SK-N-SH (cell line): ENCODE measurements around the gene MAN1A2. TPM values are rescaled to one million over a fixed set of nuclear protein-coding genes. Genes with fewer than 3 reads are reported as not detected.
A peak's percentile ranks its signal among the peaks of the same experiment; 100 is the strongest.

Experiments
- CTCF ChIA-PET: fragments of 300-600, 350-600 bp; formaldehyde crosslinking; extraction: SDS; loops from one replicate; lab custom pipeline; 2021; lab: Yijun Ruan, JAX
- POLR2A ChIA-PET: fragments of 350-600 bp; sonication (Branson Sonifier 250); formaldehyde crosslinking; extraction: SDS; loops from one replicate; lab custom pipeline; 2020; ENCODE audit warnings: antibody characterized with exemption, inconsistent platforms; lab: Yijun Ruan, JAX
- DNase-seq: peaks from one replicate; pipeline ENCODE4 v3.0.0; 2012
- H2AFZ ChIP-seq: fragments of 200-600 bp; sonication (generic); 2 replicates; pipeline ENCODE4 v1.8.1; 2016; ENCODE audit warnings: antibody characterized with exemption, mild to moderate bottlenecking, low read depth
- H3F3A ChIP-seq: fragments of 200-600 bp; sonication (generic); replicated peaks from 2 replicates; pipeline ENCODE3; 2016; ENCODE audit warnings: antibody characterized with exemption, mild to moderate bottlenecking; ENCODE audit not compliant: insufficient read depth
- H3K27ac ChIP-seq, 2 experiments: fragments of 200-500 bp in 1 of 2; fragments of 200-600 bp in 1 of 2; sonication (Bioruptor generic) in 1 of 2; sonication (generic), shearing (Covaris generic) in 1 of 2; 2 replicates each; pipeline versions ENCODE4 v1.5.1 to v1.6.1; 2014 to 2016; ENCODE audit warnings: low read depth in 2 of 2, inconsistent platforms in 1 of 2, low read length in 1 of 2, mild to moderate bottlenecking in 1 of 2, mixed read lengths in 1 of 2
- H3K27me3 ChIP-seq: fragments of 200-600 bp; sonication (generic), shearing (Covaris generic); 2 replicates; pipeline ENCODE4 v1.6.1; 2016; ENCODE audit warnings: mixed run types; ENCODE audit not compliant: insufficient read depth
- H3K36me3 ChIP-seq, 2 experiments: fragments of 200-500 bp in 1 of 2; fragments of 200-600 bp in 1 of 2; sonication (Bioruptor generic) in 1 of 2; sonication (generic) in 1 of 2; replicated peaks in 1 of 2; 2 replicates each; pipeline versions ENCODE3 to v1.5.1; 2014 to 2016; ENCODE audit warnings: low read length in 1 of 2, mild to moderate bottlenecking in 1 of 2; ENCODE audit not compliant: insufficient read depth in 2 of 2, control insufficient read depth in 1 of 2
- H3K4me1 ChIP-seq, 2 experiments: fragments of 200-500 bp in 1 of 2; fragments of 200-600 bp in 1 of 2; sonication (Bioruptor generic) in 1 of 2; sonication (generic), shearing (Covaris generic) in 1 of 2; 2 replicates each; pipeline versions ENCODE4 v1.5.1 to v1.6.1; 2014 to 2016; ENCODE audit warnings: low read depth in 1 of 2, low read length in 1 of 2, mixed run types in 1 of 2; ENCODE audit not compliant: insufficient read depth in 2 of 2, control insufficient read depth in 1 of 2
- H3K4me2 ChIP-seq: fragments of 200-600 bp; sonication (generic), shearing (Covaris generic); 2 replicates; pipeline ENCODE4 v1.6.1; 2017; ENCODE audit warnings: mixed run types
- H3K4me3 ChIP-seq, 2 experiments: fragments of 200-500 bp in 1 of 2; fragments of 200-600 bp in 1 of 2; sonication (Bioruptor generic) in 1 of 2; sonication (generic), shearing (Covaris generic) in 1 of 2; 2 replicates each; pipeline versions ENCODE4 v1.5.1 to v1.8.1; 2014 to 2016; ENCODE audit warnings: low read depth in 2 of 2, inconsistent platforms in 1 of 2, low read length in 1 of 2, mild to moderate bottlenecking in 1 of 2, mixed read lengths in 1 of 2, moderate library complexity in 1 of 2
- H3K79me2 ChIP-seq: fragments of 200-600 bp; sonication (generic); 2 replicates; pipeline ENCODE4 v1.8.1; 2017; ENCODE audit warnings: mild to moderate bottlenecking; ENCODE audit not compliant: insufficient read depth
- H3K9ac ChIP-seq: fragments of 200-600 bp; sonication (generic); 2 replicates; pipeline ENCODE4 v1.6.1; 2017; ENCODE audit warnings: mixed run types
- H3K9me2 ChIP-seq: fragments of 200-600 bp; sonication (generic); 2 replicates; pipeline ENCODE4 v1.6.1; 2017; ENCODE audit warnings: mixed run types
- H3K9me3 ChIP-seq: fragments of 200-600 bp; sonication (generic); 2 replicates; pipeline ENCODE4 v1.6.1; 2017; ENCODE audit warnings: mixed run types, mild to moderate bottlenecking, moderate library complexity
- H4K20me1 ChIP-seq: fragments of 200-600 bp; sonication (generic); 2 replicates; pipeline ENCODE4 v1.6.1; 2017; ENCODE audit warnings: mild to moderate bottlenecking, mixed run types; ENCODE audit not compliant: insufficient read depth
- CHD2 ChIP-seq: fragments of 150-350 bp; IDR thresholded peaks from 2 replicates; pipeline ENCODE4 v1.6.1; 2018; ENCODE audit warnings: low read length; ENCODE audit not compliant: partially characterized antibody
- CTCF ChIP-seq: fragments of 200-600 bp; sonication (generic); IDR thresholded peaks from 2 replicates; pipeline ENCODE4 v1.6.1; 2017; ENCODE audit warnings: antibody characterized with exemption, mild to moderate bottlenecking, moderate library complexity
- GATA2 ChIP-seq: sonication (generic); formaldehyde crosslinking; IDR thresholded peaks from 2 replicates; pipeline ENCODE4 v1.5.0; 2020; ENCODE audit warnings: mild to moderate bottlenecking, missing genetic modification reagents
- MEF2A ChIP-seq: IDR thresholded peaks from 2 replicates; pipeline ENCODE4 v1.4.0; 2012; ENCODE audit warnings: low read depth, borderline replicate concordance
- MXI1 ChIP-seq: IDR thresholded peaks from 2 replicates; pipeline ENCODE4 v1.6.1; 2012; ENCODE audit warnings: mild to moderate bottlenecking, low read depth, low read length, improper control_type of control experiment
- NRF1 ChIP-seq: IDR thresholded peaks from 2 replicates; pipeline ENCODE4 v1.6.1; 2012; ENCODE audit warnings: low read depth, mild to moderate bottlenecking, low read length
- REST ChIP-seq: IDR thresholded peaks from 2 replicates; pipeline ENCODE4 v1.6.1; 2012; ENCODE audit warnings: mild to moderate bottlenecking, low read depth, low read length, moderate library complexity
- RFX5 ChIP-seq: IDR thresholded peaks from 2 replicates; pipeline ENCODE4 v1.6.1; 2012; ENCODE audit warnings: mild to moderate bottlenecking, improper control_type of control experiment, low read length
- SIN3A ChIP-seq: IDR thresholded peaks from 2 replicates; pipeline ENCODE4 v1.6.1; 2012; ENCODE audit warnings: low read depth, mild to moderate bottlenecking, low read length, moderate library complexity, borderline replicate concordance
- SMC3 ChIP-seq: IDR thresholded peaks from 2 replicates; pipeline ENCODE4 v1.6.1; 2012; ENCODE audit warnings: low read depth, low read length, improper control_type of control experiment
- TEAD4 ChIP-seq: IDR thresholded peaks from 2 replicates; pipeline ENCODE4 v1.4.0; 2012; ENCODE audit warnings: mild to moderate bottlenecking, borderline replicate concordance; ENCODE audit not compliant: insufficient read depth
- YY1 ChIP-seq: IDR thresholded peaks from 2 replicates; pipeline ENCODE4 v1.4.0; 2012; ENCODE audit warnings: low read depth, mild to moderate bottlenecking
- WGBS: methylation state at CpG from one replicate; pipeline ENCODE4 v1.1.6; 2017; ENCODE audit warnings: low lambda C conversion rate; 5-methylcytosine and 5-hydroxymethylcytosine counted together
- polyA plus RNA-seq, 3 experiments: library from polyadenylated mRNA; depleted of rRNA; stranded (reverse); fragments of >200 nt; gene quantifications; 2 replicates each; pipeline ENCODE4 v1.2.3, GENCODE V29; 2012

Gene MAN1A2
- polyA plus RNA-seq, 1 of the 3 experiments (the other 2 are of a cell fraction): 6.0 TPM

- DNase-seq: no peak
- 95% methylated on average over 4 of the region's 4 CpGs for WGBS
- H3K9ac ChIP-seq: no peak overlapping the region
Observed at GRCh38 chr1:117364240-117364639, 3.0 kb upstream of the MAN1A2 start.

DNA sequence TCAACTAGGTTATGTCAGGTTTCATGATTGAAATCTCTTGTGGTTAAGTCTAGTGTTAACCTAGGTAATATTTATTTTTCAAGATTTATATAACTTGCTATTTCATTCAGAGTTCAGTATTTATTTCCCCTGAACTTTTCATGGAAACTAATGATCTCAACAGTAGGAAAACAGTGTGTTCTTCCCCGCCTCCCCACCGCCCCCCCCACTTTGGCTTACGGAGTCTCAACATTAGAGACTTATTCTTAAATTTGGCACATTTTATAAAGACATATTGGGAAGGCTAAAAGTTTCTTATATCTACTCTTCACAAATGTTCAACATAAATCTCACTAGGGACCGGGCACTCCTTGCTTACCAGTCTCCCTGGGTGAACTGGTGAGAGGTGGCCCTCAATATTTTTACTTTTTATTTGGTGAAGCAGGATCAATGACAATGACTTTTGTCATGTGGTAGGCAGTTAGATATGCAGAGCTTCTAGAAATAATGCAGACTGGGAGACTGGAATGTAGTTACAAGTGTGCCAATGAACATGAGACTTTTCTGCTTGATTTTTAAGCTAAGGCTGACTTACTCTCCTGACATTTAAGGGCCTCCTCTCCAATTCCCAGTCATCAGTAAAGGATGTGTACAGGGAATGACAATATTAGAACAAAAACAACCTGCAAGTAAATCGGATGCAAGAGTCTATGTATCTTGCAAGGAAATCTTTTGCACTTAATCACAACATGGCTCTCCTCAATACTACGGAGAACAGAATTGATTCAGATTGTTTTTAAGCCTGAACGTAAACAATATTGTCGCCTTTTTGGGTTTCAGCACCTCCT is 1.7 kb upstream of the MAN1A2 start:
- CTCF ChIA-PET: interaction anchor here (0.6 to 1.2 kb wide), 3 partner anchors 71 to 237 kb away, joined by 3 read pairs; no protein-coding TSS in a partner anchor
- H3K9me3 ChIP-seq: no peaks in the 10 kb centered on the region
- no peaks in the 10 kb centered on the region for H3K27me3 ChIP-seq
- H4K20me1 ChIP-seq: peaks cover 26% of the 10 kb centered on the region
- H3K4me3 ChIP-seq: peak overlapping the region; percentile 70 to 90
- peak overlapping the region; percentile 77 to 95 for H3K27ac ChIP-seq
- no peaks in the 10 kb centered on the region for H3K36me3 ChIP-seq
- no peaks in the 10 kb centered on the region for H3K9me2 ChIP-seq
- H3F3A ChIP-seq: no peaks in the 10 kb centered on the region
- H2AFZ ChIP-seq: peak overlapping the region; percentile 88
- POLR2A ChIA-PET: no interaction called here
- peak overlapping the region; percentile 83 for H3K4me2 ChIP-seq
- WGBS: 66% methylated on average over 8 of the region's 8 CpGs
- DNase-seq: no peak
- H3K9ac ChIP-seq: peak overlapping the region; percentile 79; the same call in 1 of the 2 replicates
- peaks cover 11 to 13% of the 10 kb centered on the region in 2 experiments; a peak in 3 of 4 replicates for H3K4me1 ChIP-seq
- peaks cover 32% of the 10 kb centered on the region for H3K79me2 ChIP-seq
- TF ChIP-seq MXI1 (no peak; the same call in 1 of the 2 replicates), SIN3A (no peak), REST (no peak), GATA2 (no peak), NRF1 (no peak), CTCF (no peak), MEF2A (no peak), RFX5 (no peak), YY1 (no peak), TEAD4 (no peak)

More at GRCh38 chr1:117364240-117364639, 3.0 kb upstream of the MAN1A2 start:
- no peak overlapping the region for H3K27ac ChIP-seq
- H3K27me3 ChIP-seq: no peaks in the 10 kb centered on the region
- POLR2A ChIA-PET: no interaction called here
- no peak overlapping the region for H3K4me3 ChIP-seq
- no peaks in the 10 kb centered on the region for H3K9me2 ChIP-seq
- TF ChIP-seq GATA2 (no peak), YY1 (no peak), SMC3 (no peak), CHD2 (no peak), CTCF (no peak)
- H4K20me1 ChIP-seq: peaks cover 13% of the 10 kb centered on the region
- H3K4me1 ChIP-seq: peaks cover 13 to 17% of the 10 kb centered on the region in 2 experiments; a peak in 3 of 4 replicates
- no peaks in the 10 kb centered on the region for H3F3A ChIP-seq
- peaks cover 19% of the 10 kb centered on the region for H3K79me2 ChIP-seq
- no peaks in the 10 kb centered on the region for H3K9me3 ChIP-seq
- no peak overlapping the region for H3K4me2 ChIP-seq
- no peak overlapping the region for H2AFZ ChIP-seq
- no peaks in the 10 kb centered on the region for H3K36me3 ChIP-seq
- CTCF ChIA-PET: interaction anchor here (0.9 kb wide), 1 partner anchor 51 kb away, joined by 4 read pairs; no protein-coding TSS in a partner anchor
